ENCODE results near the gene OR52I1.

Gene OR52I1

GRCh38 chr11:4644233-4644632 is 50.4 kb downstream of the OR52I1 start:
- no peaks in the 10 kb centered on the region for H3K9me3 ChIP-seq (ENCODE audit: severe bottlenecking)
- no peak for DNase-seq
- no peak for TF ChIP-seq CTCF (IDR thresholded peaks at IDR 0.05; ENCODE audit: low read depth, low read length)
- H3K27ac ChIP-seq = no peak overlapping the region
- no peak overlapping the region for H3K4me3 ChIP-seq (ENCODE audit: low read depth, low read length)
- H3K27me3 ChIP-seq (ENCODE audit: insufficient read depth, low read depth, severe bottlenecking) = peaks cover 76% of the 10 kb centered on the region
- no peaks in the 10 kb centered on the region for H3K36me3 ChIP-seq
